ENCODE measurements around the gene CCDC47. TPM values are rescaled to one million over a fixed set of nuclear protein-coding genes. Genes with fewer than 3 reads are reported as not detected.
A peak's percentile ranks its signal among the peaks of the same experiment; 100 is the strongest.

The CCDC47 gene
- total RNA-seq, 1 experiment from 2014 or later, result 117 TPM

- CTCF ChIA-PET, result interaction anchor here (1.1 to 1.6 kb wide), 2 partner anchors 8 to 89 kb away, joined by 3 read pairs; no protein-coding TSS in a partner anchor
- RAD21 ChIA-PET (ENCODE audit: low non-redundant PET in 1 of 2, low total read pairs in 2 of 2, uncharacterized antibody in 2 of 2, unreplicated experiment in 2 of 2), result no interaction called here
- peak overlapping the region; percentile 51; the same call in 1 of the 2 replicates for H3K9ac ChIP-seq (ENCODE audit: low read length)
- no peaks in the 10 kb centered on the region for H3K9me2 ChIP-seq (ENCODE audit: insufficient read depth)
- H3K79me2 ChIP-seq (ENCODE audit: insufficient read depth, low read length), result no peaks in the 10 kb centered on the region
- intact Hi-C loops (cut with micrococcal nuclease), result no loop called here
- H3K4me1 ChIP-seq (ENCODE audit: control insufficient read depth in 1 of 2, insufficient read depth in 2 of 2, low read length in 2 of 2), result peaks cover 5 to 30% of the 10 kb centered on the region in 2 experiments
- H3K27ac ChIP-seq (ENCODE audit: low read depth, low read length), result peak overlapping the region; percentile 44; the same call in 1 of the 2 replicates
- POLR2A ChIA-PET, result no interaction called here
- H3K4me3 ChIP-seq (replicated peaks in 1 of 2; ENCODE audit: low read depth in 1 of 2, low read length in 2 of 2), result peak overlapping the region; percentile 36 to 60
- H4K20me1 ChIP-seq (ENCODE audit: insufficient read depth), result no peaks in the 10 kb centered on the region
- peak overlapping the region; percentile 92 for H3K4me2 ChIP-seq (ENCODE audit: low read length)
- ATAC-seq (no peak), DNase-seq (ENCODE audit: low read depth, low spot score) (no peak)
- H3K9me3 ChIP-seq (ENCODE audit: control insufficient read depth in 1 of 2, insufficient read depth in 1 of 2, low read depth in 1 of 2, low read length in 2 of 2), result no peaks in the 10 kb centered on the region
- H2AFZ ChIP-seq (ENCODE audit: low read depth, low read length, poor library complexity, severe bottlenecking), result no peak overlapping the region
- BruUV-seq (replicated peaks), result no TSS peak
- TF ChIP-seq FOSL1 (IDR thresholded peaks at IDR 0.05; ENCODE audit: low read depth) (no peak), ZFX (IDR thresholded peaks at IDR 0.05) (peak; percentile 20; the same call in 1 of the 2 replicates)
- no peaks in the 10 kb centered on the region for H3K27me3 ChIP-seq (ENCODE audit: insufficient read depth, low read length)
- no peaks in the 10 kb centered on the region for H3K36me3 ChIP-seq (ENCODE audit: control insufficient read depth in 1 of 2, insufficient read depth in 2 of 2, low read length in 2 of 2)
Measured at GRCh38 chr17:63700528-63701455, 72.6 kb downstream of the CCDC47 start.

DNA sequence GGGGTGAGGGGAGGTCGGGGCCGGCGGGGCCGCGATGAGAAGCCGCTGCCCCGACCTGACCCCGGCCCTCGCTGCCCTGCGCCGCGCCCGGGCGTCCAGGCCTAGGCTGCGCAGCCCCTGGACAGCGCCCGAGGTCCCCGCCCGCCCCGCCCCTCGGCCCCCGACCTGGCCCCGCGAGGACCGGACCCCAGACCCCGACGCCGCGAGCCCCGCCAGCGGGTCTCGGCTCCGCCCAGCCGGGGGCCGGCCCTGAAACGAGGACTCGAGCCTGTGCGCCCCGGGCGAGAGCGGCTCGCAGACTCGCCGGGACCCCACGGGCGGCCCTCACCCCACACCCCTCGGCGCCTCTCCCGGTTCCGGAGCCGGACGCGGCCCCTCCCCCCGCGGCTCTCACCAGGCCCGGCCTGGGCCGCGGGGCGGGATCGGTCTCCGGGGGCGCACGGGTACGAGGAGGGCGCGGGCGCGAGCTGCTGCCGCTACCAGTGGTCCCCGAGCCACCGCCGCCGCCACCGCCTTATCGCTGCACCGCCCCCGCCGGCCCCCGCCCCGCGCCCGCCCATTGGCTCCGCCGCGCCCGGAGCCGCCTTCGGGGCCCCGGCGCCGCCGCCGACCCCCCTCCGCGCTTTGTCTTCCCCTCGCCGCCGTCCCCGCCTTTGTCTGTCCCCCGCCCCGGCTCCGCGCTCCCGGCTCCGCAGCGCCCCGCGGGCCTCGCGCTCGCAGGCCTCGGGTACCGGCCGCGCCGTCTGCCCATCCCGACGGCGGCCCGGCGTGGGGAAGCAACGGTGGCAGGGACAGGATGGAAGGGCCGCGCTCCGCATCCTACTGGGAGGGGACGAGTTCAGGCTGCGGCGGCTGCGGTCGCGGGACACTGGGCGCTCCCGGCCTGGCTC, 73.5 kb downstream of the CCDC47 start, which contains the start of gene LIMD2:
Gene LIMD2 (minus strand): TSS at position 488 of the 890 bp plus-strand sequence. CDS start 827 bp downstream, outside the sequence.
- RAD21 ChIA-PET (ENCODE audit: low non-redundant PET in 1 of 2, low total read pairs in 2 of 2, uncharacterized antibody in 2 of 2, unreplicated experiment in 2 of 2), result no interaction called here
- POLR2A ChIA-PET, result no interaction called here
- BruUV-seq (replicated peaks), result no TSS peak
- intact Hi-C loops (cut with micrococcal nuclease), result loop anchor here (5.0 kb wide), 2 partner anchors 127 to 273 kb away; partner anchors contain the start of genes FTSJ3 and PSMC5
- Histone ChIP-seq H3K27ac (ENCODE audit: low read depth, low read length) (peak within 1 kb of the TSS; percentile 44; the same call in 1 of the 2 replicates), H3K9me3 (ENCODE audit: control insufficient read depth in 1 of 2, insufficient read depth in 1 of 2, low read depth in 1 of 2, low read length in 2 of 2) (no peaks in the 10 kb centered on the region), H2AFZ (ENCODE audit: low read depth, low read length, poor library complexity, severe bottlenecking) (no peak within 1 kb of the TSS), H3K4me1 (ENCODE audit: control insufficient read depth in 1 of 2, insufficient read depth in 2 of 2, low read length in 2 of 2) (peaks cover 5 to 30% of the 10 kb centered on the region in 2 experiments), H3K4me2 (ENCODE audit: low read length) (peak within 1 kb of the TSS; percentile 92), H3K9me2 (ENCODE audit: insufficient read depth) (no peaks in the 10 kb centered on the region), H3K36me3 (ENCODE audit: control insufficient read depth in 1 of 2, insufficient read depth in 2 of 2, low read length in 2 of 2) (no peaks in the 10 kb centered on the region), H3K4me3 (replicated peaks in 1 of 2; ENCODE audit: low read depth in 1 of 2, low read length in 2 of 2) (peak within 1 kb of the TSS; percentile 36 to 60), H3K27me3 (ENCODE audit: insufficient read depth, low read length) (no peaks in the 10 kb centered on the region), H3K79me2 (ENCODE audit: insufficient read depth, low read length) (no peaks in the 10 kb centered on the region), H3K9ac (ENCODE audit: low read length) (peak within 1 kb of the TSS; percentile 51), H4K20me1 (ENCODE audit: insufficient read depth) (no peaks in the 10 kb centered on the region)
- DNase-seq (ENCODE audit: low read depth, low spot score) (no peak), ATAC-seq (peak; percentile 62)
- TF ChIP-seq ZFX (IDR thresholded peaks at IDR 0.05) (peak; percentile 70; the same call in 1 of the 2 replicates), CBX3 (IDR thresholded peaks at IDR 0.05; ENCODE audit: low read depth) (no peak), POLR2AphosphoS5 (IDR thresholded peaks at IDR 0.05; ENCODE audit: low read depth, low read length) (peak; percentile 17; the same call in 1 of the 2 replicates), TCF7L2 (IDR thresholded peaks at IDR 0.05; ENCODE audit: borderline replicate concordance, extremely low read depth, insufficient read depth, insufficient read length) (peak; percentile 21)
- CTCF ChIA-PET, result no interaction called here
